Body of pancreas (tissue), 4 donors: Measurements from ENCODE around the gene MUCL1. TPM values are rescaled to one million over a fixed set of nuclear protein-coding genes. Genes with fewer than 3 reads are reported as not detected.
"Not testable (repeated sequence)": the region's sequence is repeated elsewhere in the genome, so short reads cannot be mapped to it uniquely, and the experiment has no call there.

Experiments used
- ATAC-seq: fragments of 150-250 bp; one replicate; pipeline ENCODE4 v1.9.1; 2016
- DNase-seq, 4 donors: peaks; one replicate each; pipeline ENCODE4 v3.0.0-alpha.2; 2019
- H3K27ac ChIP-seq, 4 donors: fragments of 200-600 bp; sonication (generic); 1 replicate in 3 of 4; 2 replicates in 1 of 4; pipeline versions ENCODE4 v1.5.1 to v1.6.1; 2016 to 2019; ENCODE audit warnings: mild to moderate bottlenecking in 1 of 4, mixed read lengths in 1 of 4, moderate library complexity in 1 of 4
- H3K27me3 ChIP-seq, 2 donors: fragments of 200-600 bp; sonication (generic); one replicate each; pipeline ENCODE4 v1.6.0; 2016; ENCODE audit warnings: mild to moderate bottlenecking in 1 of 2
- H3K36me3 ChIP-seq, 2 donors: fragments of 200-600 bp; sonication (generic); replicated peaks in 1 of 2; 2 replicates each; pipeline ENCODE4 v1.5.1; 2016; ENCODE audit warnings: low read depth in 2 of 2; ENCODE audit not compliant: insufficient read depth in 1 of 2
- H3K4me1 ChIP-seq: fragments of 200-600 bp; sonication (generic); one replicate; pipeline ENCODE4 v1.6.0; 2016
- H3K4me3 ChIP-seq, 2 donors: fragments of 200-600 bp; sonication (generic); 1 replicate in 1 of 2; 2 replicates in 1 of 2; pipeline ENCODE4 v1.5.1; 2016 to 2019
- H3K9me3 ChIP-seq, 3 donors: fragments of 200-600 bp; sonication (generic); 1 replicate in 2 of 3; 2 replicates in 1 of 3; pipeline ENCODE4 v1.5.1; 2016
- POLR2A ChIP-seq, 3 donors: fragments of 450-650 bp; IDR thresholded peaks; one replicate each; pipeline ENCODE4 v1.6.1; 2016; ENCODE audit warnings: antibody characterized with exemption in 3 of 3, mild to moderate bottlenecking in 2 of 3
- WGBS, 2 donors: methylation state at CpG; one replicate each; pipeline ENCODE4 v1.1.5; 2017; 5-methylcytosine and 5-hydroxymethylcytosine counted together
- intact Hi-C: fragments of 100-400 bp; cut with DNase I; formaldehyde crosslinking; loops from one replicate; pipeline ENCODE4 v1.15.1; 2023
- total RNA-seq, 2 donors: library from RNA; depleted of rRNA; stranded (reverse); fragments of >200 nt; gene quantifications; one replicate each; pipeline ENCODE4 v1.1.0, GENCODE V29; 2016
- TF ChIP-seq, protein P1 (sequence below), 7 experiments: fragments of 450-650 bp in 4 of 7; fragments of 200-600 bp in 3 of 7; sonication (generic) in 3 of 7; IDR thresholded peaks; one replicate each; pipeline ENCODE4 v1.5.1; 2016 to 2019; ENCODE audit warnings: antibody characterized with exemption in 7 of 7

Gene MUCL1
- total RNA-seq, 2 donors from 2014 or later, result not detected

DNA sequence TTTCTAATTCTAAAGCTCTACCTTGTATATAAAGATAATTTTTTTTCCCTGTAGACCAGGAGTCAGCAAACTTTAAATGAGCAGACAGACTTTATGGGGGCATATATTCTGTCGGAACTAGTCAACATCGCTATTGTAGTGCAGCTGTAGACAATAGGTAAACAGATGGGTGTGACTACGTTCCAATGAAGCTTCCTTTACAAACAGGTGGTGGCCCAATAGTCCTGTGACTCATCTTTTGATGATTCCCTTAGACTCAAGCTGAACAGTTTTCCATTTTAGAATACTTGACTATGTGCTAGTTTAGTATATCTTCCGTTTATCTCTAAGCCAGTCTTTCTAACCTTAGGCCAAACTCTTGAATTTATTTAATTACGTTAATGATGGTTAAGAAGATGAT lies 16.3 kb downstream of the MUCL1 start:
- intact Hi-C loops, result no loop called here
- Histone ChIP-seq H3K9me3 (no peaks in the 10 kb centered on the region), H3K27me3 (no peaks in the 10 kb centered on the region), H3K4me3 (no peak overlapping the region), H3K36me3 (no peaks in the 10 kb centered on the region), H3K27ac (no peak overlapping the region), H3K4me1 (no peaks in the 10 kb centered on the region)
- no peak for DNase-seq
- TF ChIP-seq POLR2A (IDR thresholded peaks at IDR 0.05), result no peak
- TF ChIP-seq, protein P1, sequence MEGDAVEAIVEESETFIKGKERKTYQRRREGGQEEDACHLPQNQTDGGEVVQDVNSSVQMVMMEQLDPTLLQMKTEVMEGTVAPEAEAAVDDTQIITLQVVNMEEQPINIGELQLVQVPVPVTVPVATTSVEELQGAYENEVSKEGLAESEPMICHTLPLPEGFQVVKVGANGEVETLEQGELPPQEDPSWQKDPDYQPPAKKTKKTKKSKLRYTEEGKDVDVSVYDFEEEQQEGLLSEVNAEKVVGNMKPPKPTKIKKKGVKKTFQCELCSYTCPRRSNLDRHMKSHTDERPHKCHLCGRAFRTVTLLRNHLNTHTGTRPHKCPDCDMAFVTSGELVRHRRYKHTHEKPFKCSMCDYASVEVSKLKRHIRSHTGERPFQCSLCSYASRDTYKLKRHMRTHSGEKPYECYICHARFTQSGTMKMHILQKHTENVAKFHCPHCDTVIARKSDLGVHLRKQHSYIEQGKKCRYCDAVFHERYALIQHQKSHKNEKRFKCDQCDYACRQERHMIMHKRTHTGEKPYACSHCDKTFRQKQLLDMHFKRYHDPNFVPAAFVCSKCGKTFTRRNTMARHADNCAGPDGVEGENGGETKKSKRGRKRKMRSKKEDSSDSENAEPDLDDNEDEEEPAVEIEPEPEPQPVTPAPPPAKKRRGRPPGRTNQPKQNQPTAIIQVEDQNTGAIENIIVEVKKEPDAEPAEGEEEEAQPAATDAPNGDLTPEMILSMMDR (IDR thresholded peaks at IDR 0.05), result no peak
- no peak for ATAC-seq
- 58 to 64% methylated on average over 5 of the region's 5 CpGs for WGBS, 2 donors

DNA sequence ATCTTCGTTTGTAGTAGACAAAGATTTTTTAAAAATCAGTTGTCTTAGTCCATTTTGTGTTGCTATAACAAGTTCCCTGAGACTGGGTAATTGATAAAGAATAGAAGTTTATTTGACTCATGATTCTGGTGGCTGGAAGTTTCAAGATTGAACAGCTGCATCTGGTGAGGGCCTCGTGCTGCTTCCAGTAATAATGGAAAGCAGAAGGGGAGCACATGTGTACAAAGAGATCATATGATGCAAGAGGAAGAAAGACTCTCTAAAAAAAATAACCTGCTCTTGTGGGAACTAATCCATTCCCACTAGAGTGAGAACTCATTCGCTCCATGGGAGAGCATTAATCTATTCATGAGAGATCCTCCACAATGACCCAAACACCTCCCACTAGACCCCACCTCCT lies 24.8 kb downstream of the MUCL1 start:
- no peaks in the 10 kb centered on the region for H3K9me3 ChIP-seq

DNA sequence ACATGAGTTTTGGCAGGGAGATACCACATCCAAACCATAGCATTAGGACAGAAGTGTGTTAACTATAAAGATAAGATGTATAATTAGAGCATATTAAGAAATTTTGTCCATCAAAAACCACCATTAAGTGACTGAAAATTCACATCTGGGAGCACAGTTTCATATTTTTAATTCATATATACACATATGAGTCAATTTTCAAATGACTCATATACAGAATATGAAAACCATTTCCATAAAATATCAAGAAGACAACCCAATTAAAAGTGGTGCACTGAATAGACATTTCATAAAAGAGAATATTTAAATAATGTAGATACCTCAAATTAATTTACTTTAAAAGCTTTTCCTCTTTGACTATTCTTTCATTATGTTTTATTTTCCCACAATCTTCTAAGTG lies 25.3 kb downstream of the MUCL1 start:
- intact Hi-C loops, result no loop called here
- no peaks in the 10 kb centered on the region for H3K27me3 ChIP-seq
- H3K27ac ChIP-seq, result no peak overlapping the region
- ATAC-seq, result no peak
- no peak for DNase-seq
- no peaks in the 10 kb centered on the region for H3K36me3 ChIP-seq
- no peaks in the 10 kb centered on the region for H3K9me3 ChIP-seq
- TF ChIP-seq POLR2A (IDR thresholded peaks at IDR 0.05), result no peak
- TF ChIP-seq, protein P1 (IDR thresholded peaks at IDR 0.05), result no peak
- H3K4me1 ChIP-seq, result no peaks in the 10 kb centered on the region
- no peak overlapping the region for H3K4me3 ChIP-seq

More for the DNA sequence above, 24.8 kb downstream of the MUCL1 start:
- WGBS, 2 donors, result 29 to 47% methylated on average over 3 of the region's 3 CpGs
- ATAC-seq, result no peak
- TF ChIP-seq, protein P1 (IDR thresholded peaks at IDR 0.05), result no peak
- no peak for TF ChIP-seq POLR2A (IDR thresholded peaks at IDR 0.05)
- no peaks in the 10 kb centered on the region for H3K4me1 ChIP-seq
- no peak overlapping the region for H3K27ac ChIP-seq
- intact Hi-C loops, result no loop called here
- no peak overlapping the region for H3K4me3 ChIP-seq
- no peaks in the 10 kb centered on the region for H3K27me3 ChIP-seq
- no peaks in the 10 kb centered on the region for H3K36me3 ChIP-seq
- DNase-seq, result no peak

DNA sequence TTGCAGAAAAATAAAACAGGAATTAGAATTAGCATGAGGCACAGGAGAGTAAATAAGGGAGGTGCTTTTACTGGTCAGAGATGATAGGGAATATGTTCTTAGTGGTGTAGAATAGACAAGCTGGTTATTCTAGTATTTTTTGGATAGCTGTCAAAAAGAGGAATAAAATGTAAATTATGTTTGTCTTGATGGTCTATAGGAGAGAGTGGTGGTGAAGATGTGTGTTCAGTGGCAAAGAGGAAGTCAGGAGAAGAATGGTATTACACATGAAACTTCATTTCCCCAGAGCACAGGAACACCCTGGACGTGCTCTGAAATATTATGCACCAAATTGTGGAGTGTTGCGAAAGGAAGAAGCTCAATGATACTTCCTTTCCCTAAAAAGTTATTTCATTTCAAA lies 27.8 kb downstream of the MUCL1 start:
- Histone ChIP-seq H3K4me3 (no peak overlapping the region), H3K27ac (no peak overlapping the region), H3K36me3 (no peaks in the 10 kb centered on the region), H3K9me3 (no peaks in the 10 kb centered on the region), H3K27me3 (no peaks in the 10 kb centered on the region), H3K4me1 (no peaks in the 10 kb centered on the region)
- TF ChIP-seq, protein P1 (IDR thresholded peaks at IDR 0.05), result no peak
- WGBS, 2 donors, result 49 to 74% methylated on average over 2 of the region's 2 CpGs
- intact Hi-C loops, result no loop called here
- peak in 1 of 4 donors; percentile 12 for DNase-seq
- ATAC-seq, result no peak

DNA sequence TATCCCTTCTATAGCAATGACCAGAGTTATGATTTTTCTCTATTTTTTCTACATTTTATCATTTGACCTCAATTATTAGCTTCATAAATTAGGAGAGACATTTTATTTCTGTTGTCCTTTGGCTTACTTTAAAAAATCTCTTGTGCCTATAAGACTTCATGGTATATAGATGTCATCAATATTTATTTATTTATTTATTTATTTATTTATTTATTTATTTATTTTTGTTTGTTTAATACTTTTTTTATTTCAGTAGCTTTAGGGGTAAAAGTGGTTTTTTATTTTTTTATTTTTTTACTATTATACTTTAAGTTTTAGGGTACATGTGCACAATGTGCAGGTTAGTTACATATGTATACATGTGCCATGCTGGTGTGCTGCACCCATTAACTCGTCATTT lies 28.3 kb downstream of the MUCL1 start:
- intact Hi-C loops, H3K9me3 ChIP-seq, H3K4me3 ChIP-seq, H3K27me3 ChIP-seq, H3K4me1 ChIP-seq, ATAC-seq, DNase-seq, H3K27ac ChIP-seq, H3K36me3 ChIP-seq: not testable (repeated sequence)
- 50 to 64% methylated on average over 1 of the region's 1 CpG for WGBS, 2 donors

DNA sequence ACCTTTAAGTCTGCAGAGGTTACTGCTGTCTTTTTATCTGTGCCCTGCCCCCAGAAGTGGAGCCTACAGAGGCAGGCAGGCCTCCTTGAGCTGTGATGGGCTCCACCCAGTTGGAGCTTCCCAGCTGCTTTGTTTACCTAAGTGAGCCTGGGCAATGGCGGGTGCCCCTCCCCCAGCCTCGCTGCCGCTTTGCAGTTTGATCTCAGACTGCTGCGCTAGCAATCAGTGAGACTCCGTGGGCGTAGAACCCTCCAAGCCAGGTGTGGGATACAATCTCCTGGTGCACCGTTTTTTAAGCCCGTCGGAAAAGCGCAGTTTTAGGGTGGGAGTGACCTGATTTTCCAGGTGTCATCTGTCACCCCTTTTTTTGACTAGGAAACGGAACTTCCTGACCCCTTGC lies 34.1 kb downstream of the MUCL1 start:
- ATAC-seq, H3K36me3 ChIP-seq, H3K27me3 ChIP-seq, DNase-seq, H3K4me3 ChIP-seq, intact Hi-C loops, H3K9me3 ChIP-seq, H3K4me1 ChIP-seq, H3K27ac ChIP-seq: not testable (repeated sequence)
- 68 to 76% methylated on average over 7 to 8 of the region's 11 CpGs for WGBS, 2 donors
